ENCODE results near the gene TBC1D24. TPM values are rescaled to one million over a fixed set of nuclear protein-coding genes. Genes with fewer than 3 reads are reported as not detected.

The TBC1D24 gene
- polyA plus RNA-seq, 3 donors, result 0.76 to 5.9 (median 2.1) TPM

DNA sequence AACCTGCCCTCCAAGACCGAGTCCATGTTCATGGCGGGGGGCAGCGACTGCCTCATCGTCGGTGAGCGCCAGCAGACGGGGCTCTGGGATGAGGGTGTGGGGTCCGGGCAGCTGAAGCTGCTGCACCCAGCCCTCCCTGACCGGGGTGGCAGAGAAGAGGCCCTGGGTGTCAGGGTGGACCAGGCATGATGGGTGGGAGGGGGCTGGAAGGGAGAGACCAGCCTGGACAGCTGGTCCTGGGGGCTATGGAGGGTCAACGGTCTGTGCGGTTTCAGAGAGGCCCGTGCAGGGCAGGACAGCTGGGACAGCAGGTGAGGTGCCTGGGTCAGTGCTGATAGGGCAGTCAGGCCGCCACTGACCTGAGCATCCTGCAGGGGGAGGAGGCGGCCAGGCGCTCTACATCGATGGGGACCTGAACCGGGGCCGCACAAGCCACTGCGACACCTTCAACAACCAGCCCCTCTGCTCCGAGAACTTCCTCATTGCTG is 25.5 kb downstream of the TBC1D24 start:
- TF ChIP-seq CTCF (IDR thresholded peaks at IDR 0.05), result no peak
- Mint-ChIP-seq H3K4me1 (peaks cover 18% of the 10 kb centered on the region), H3K9me3 (no peaks in the 10 kb centered on the region), H3K27ac (peak overlapping the region in 1 of 7 donors; percentile 33), H3K4me3 (no peak overlapping the region), H3K27me3 (ENCODE audit: low read depth in 3 of 3) (no peaks in the 10 kb centered on the region), H3K36me3 (peaks cover 23 to 40% of the 10 kb centered on the region in 2 donors)
- peaks cover 27 to 30% of the 10 kb centered on the region in 2 donors for H3K4me1 ChIP-seq (ENCODE audit: control insufficient read depth in 1 of 2, insufficient read depth in 2 of 2, low read length in 2 of 2)
- intact Hi-C loops (cut with micrococcal nuclease), result loop anchor here (5.0 to 10.0 kb wide), 6 partner anchors 33 to 346 kb away; partner anchors contain the start of genes ABCA3 (in 1 of the 2), CCNF (in 1 of the 2) and TRAF7 (in 1 of the 2)
- H3K4me3 ChIP-seq (replicated peaks in 1 of 3; ENCODE audit: low read depth in 2 of 3, low read length in 3 of 3), result no peak overlapping the region
- no peak for DNase-seq
- no peak overlapping the region for H2AFZ ChIP-seq (ENCODE audit: insufficient read depth, low read depth, low read length, poor library complexity, severe bottlenecking)
- no peak overlapping the region for H3K4me2 ChIP-seq (replicated peaks; ENCODE audit: extremely low read depth, low read length, poor library complexity, severe bottlenecking)
- H3K36me3 ChIP-seq (replicated peaks in 1 of 2; ENCODE audit: control insufficient read depth in 1 of 2, insufficient read depth in 2 of 2, low read length in 2 of 2), result peaks cover 23 to 34% of the 10 kb centered on the region in 2 donors
- H3K27ac ChIP-seq (ENCODE audit: low read depth in 1 of 2, low read length in 2 of 2), result no peak overlapping the region
- H3K79me2 ChIP-seq (ENCODE audit: insufficient read depth, low read length), result peaks cover 7% of the 10 kb centered on the region
- peaks cover 5% of the 10 kb centered on the region for H4K20me1 ChIP-seq (ENCODE audit: insufficient read depth, low read length)
- WGBS (ENCODE audit: insufficient coverage), result 90% methylated on average over 13 of the region's 20 CpGs
- H3K27me3 ChIP-seq (ENCODE audit: control insufficient read depth in 2 of 2, insufficient read depth in 2 of 2, low read length in 2 of 2), result no peaks in the 10 kb centered on the region
- H3K9me3 ChIP-seq (replicated peaks in 1 of 2; ENCODE audit: control insufficient read depth in 1 of 2, insufficient read depth in 1 of 2, low read length in 2 of 2), result no peaks in the 10 kb centered on the region
- no peak overlapping the region for H3K9ac ChIP-seq (ENCODE audit: insufficient read depth, low read length, poor library complexity, severe bottlenecking)

DNA sequence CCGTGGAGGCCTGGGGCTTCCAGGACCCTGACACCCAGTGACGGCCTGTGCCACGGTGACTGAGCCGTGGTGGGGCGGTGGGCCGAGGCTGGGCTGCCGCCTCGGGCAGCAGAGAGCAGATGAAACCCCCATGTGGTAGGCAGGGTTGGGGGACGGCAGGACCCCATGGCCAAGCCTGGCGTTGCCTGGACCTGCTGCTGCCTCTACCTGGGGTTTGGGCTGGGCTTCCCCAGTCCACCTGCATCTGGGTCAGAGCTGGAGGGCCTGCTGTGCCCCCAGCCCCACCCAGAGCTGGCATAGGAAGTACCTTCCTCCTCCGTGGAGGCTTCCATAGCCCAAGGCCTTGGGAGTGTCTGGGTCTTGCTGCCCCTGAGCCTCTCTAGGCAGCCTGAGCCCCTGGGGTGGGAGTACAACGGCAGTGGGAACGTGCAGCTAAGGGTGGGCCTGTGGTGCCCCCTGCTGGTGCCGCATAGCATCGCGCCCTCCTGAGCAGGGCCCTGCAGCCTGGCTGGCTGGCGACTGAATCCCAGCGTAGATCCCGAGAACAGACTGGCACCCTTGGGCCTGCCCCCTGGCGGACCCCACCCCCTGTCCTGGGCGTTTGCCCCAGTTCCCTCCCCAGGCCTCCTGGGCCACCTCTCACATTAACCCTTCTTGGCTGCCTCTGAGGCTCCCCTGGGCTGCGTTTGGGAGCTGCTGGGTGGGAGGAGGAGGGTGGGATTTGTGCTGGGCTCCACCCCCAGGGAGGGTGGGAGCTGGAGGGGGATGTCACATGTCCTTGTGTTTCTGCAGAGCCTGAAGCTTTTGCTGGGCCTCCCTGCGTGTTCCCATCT is 26.2 kb downstream of the TBC1D24 start:
- Mint-ChIP-seq H3K27ac (no peak overlapping the region), H3K4me1 (peaks cover 22% of the 10 kb centered on the region), H3K27me3 (ENCODE audit: low read depth in 3 of 3) (no peaks in the 10 kb centered on the region), H3K9me3 (no peaks in the 10 kb centered on the region), H3K4me3 (no peak overlapping the region), H3K36me3 (peaks cover 20 to 37% of the 10 kb centered on the region in 2 donors)
- peak overlapping the region; percentile 57 for H3K4me2 ChIP-seq (replicated peaks; ENCODE audit: extremely low read depth, low read length, poor library complexity, severe bottlenecking)
- H3K4me3 ChIP-seq (replicated peaks in 1 of 3; ENCODE audit: low read depth in 2 of 3, low read length in 3 of 3), result no peak overlapping the region
- intact Hi-C loops (cut with micrococcal nuclease), result loop anchor here (5.0 to 10.0 kb wide), 6 partner anchors 34 to 346 kb away; partner anchors contain the start of genes ABCA3 (in 1 of the 2), CCNF (in 1 of the 2) and TRAF7 (in 1 of the 2)
- peaks cover 31 to 36% of the 10 kb centered on the region in 2 donors for H3K4me1 ChIP-seq (ENCODE audit: control insufficient read depth in 1 of 2, insufficient read depth in 2 of 2, low read length in 2 of 2)
- peaks cover 5% of the 10 kb centered on the region for H4K20me1 ChIP-seq (ENCODE audit: insufficient read depth, low read length)
- no peak overlapping the region for H3K9ac ChIP-seq (ENCODE audit: insufficient read depth, low read length, poor library complexity, severe bottlenecking)
- WGBS (ENCODE audit: insufficient coverage), result 37% methylated on average over 20 of the region's 23 CpGs
- H3K27ac ChIP-seq (ENCODE audit: low read depth in 1 of 2, low read length in 2 of 2), result no peak overlapping the region
- peaks cover 20 to 29% of the 10 kb centered on the region in 2 donors for H3K36me3 ChIP-seq (replicated peaks in 1 of 2; ENCODE audit: control insufficient read depth in 1 of 2, insufficient read depth in 2 of 2, low read length in 2 of 2)
- peak; percentile 99 for TF ChIP-seq CTCF (IDR thresholded peaks at IDR 0.05)
- H3K27me3 ChIP-seq (ENCODE audit: control insufficient read depth in 2 of 2, insufficient read depth in 2 of 2, low read length in 2 of 2), result no peaks in the 10 kb centered on the region
- DNase-seq, result peak; percentile 71 to 77 (median 74)
- peaks cover 7% of the 10 kb centered on the region for H3K79me2 ChIP-seq (ENCODE audit: insufficient read depth, low read length)
- H2AFZ ChIP-seq (ENCODE audit: insufficient read depth, low read depth, low read length, poor library complexity, severe bottlenecking), result no peak overlapping the region
- H3K9me3 ChIP-seq (replicated peaks in 1 of 2; ENCODE audit: control insufficient read depth in 1 of 2, insufficient read depth in 1 of 2, low read length in 2 of 2), result no peaks in the 10 kb centered on the region
